Measurements from ENCODE around the gene IMP3. TPM values are rescaled to one million over a fixed set of nuclear protein-coding genes. Genes with fewer than 3 reads are reported as not detected.
A peak's percentile ranks its signal among the peaks of the same experiment; 100 is the strongest.

The IMP3 gene
- total RNA-seq, 1 donor from 2014 or later, result 27.7 TPM

GRCh38 chr15:75620841-75621391, 19.1 kb downstream of the IMP3 start:
- DNase-seq (ENCODE audit: low spot score), result peak; percentile 95

GRCh38 chr15:75620058-75620820, 19.8 kb downstream of the IMP3 start:
- DNase-seq (ENCODE audit: low spot score), result peak; percentile 90

GRCh38 chr15:75616766-75617165, 23.3 kb downstream of the IMP3 start:
- DNase-seq (ENCODE audit: low spot score), result no peak

- DNase-seq (ENCODE audit: low spot score), result no peak
Observed at GRCh38 chr15:75606711-75607699, 33.0 kb downstream of the IMP3 start.

- no peak for DNase-seq (ENCODE audit: low spot score)
Observed at GRCh38 chr15:75606026-75606425, 34.0 kb downstream of the IMP3 start.

GRCh38 chr15:75599401-75599800, 40.6 kb downstream of the IMP3 start:
- no peak for DNase-seq (ENCODE audit: low spot score)

GRCh38 chr15:75598361-75598760, 41.7 kb downstream of the IMP3 start:
- DNase-seq (ENCODE audit: low spot score), result no peak

GRCh38 chr15:75597667-75598341, 42.2 kb downstream of the IMP3 start:
- DNase-seq (ENCODE audit: low spot score), result no peak

GRCh38 chr15:75596703-75597345, 43.2 kb downstream of the IMP3 start:
- DNase-seq (ENCODE audit: low spot score), result no peak

- DNase-seq (ENCODE audit: low spot score), result no peak
Observed at GRCh38 chr15:75594276-75594675, 45.7 kb downstream of the IMP3 start.

GRCh38 chr15:75591655-75592364, 48.2 kb downstream of the IMP3 start:
- DNase-seq (ENCODE audit: low spot score), result no peak

GRCh38 chr15:75590239-75590638, 49.8 kb downstream of the IMP3 start:
- no peak for DNase-seq (ENCODE audit: low spot score)

Other genes with a start within 250 kb of the IMP3 start
- gene SIN3A, start 188.5 kb downstream of the IMP3 start, total RNA-seq (ENCODE audit: insufficient read depth, low replicate concordance), result 36.1 TPM
- 17.8 TPM for gene PTPN9, start 60.9 kb downstream of the IMP3 start, total RNA-seq (ENCODE audit: insufficient read depth, low replicate concordance)
- 13.7 TPM for gene SNUPN, start 14.5 kb downstream of the IMP3 start, total RNA-seq (ENCODE audit: insufficient read depth, low replicate concordance)
- 11.8 TPM for gene SNX33, start 7.7 kb upstream of the IMP3 start, total RNA-seq (ENCODE audit: insufficient read depth, low replicate concordance)
- gene CSPG4, start 72.6 kb upstream of the IMP3 start, total RNA-seq (ENCODE audit: insufficient read depth, low replicate concordance), result 84.0 TPM
- gene UBE2Q2, start 203.2 kb upstream of the IMP3 start, total RNA-seq (ENCODE audit: insufficient read depth, low replicate concordance), result 85.5 TPM

Measured in umbilical cord (tissue), 2 donors.